Fibroblast of pulmonary artery (primary cell): ENCODE measurements around the gene DYDC1.
A peak's percentile ranks its signal among the peaks of the same experiment; 100 is the strongest.

Experiments used
- DNase-seq: peaks from one replicate; pipeline ENCODE4 v3.0.0-alpha.2; 2010; ENCODE audit warnings: low read depth
- H3K4me3 ChIP-seq: replicated peaks from 2 replicates; pipeline ENCODE4 v1.5.1; 2011; ENCODE audit warnings: low read depth, mild to moderate bottlenecking, control low read depth, low read length, moderate library complexity
- CTCF ChIP-seq: IDR thresholded peaks from 2 replicates; pipeline ENCODE4 v1.5.1; 2011; ENCODE audit warnings: mild to moderate bottlenecking, control low read depth, low read length, inconsistent platforms; ENCODE audit errors: missing control alignments

DYDC1 gene

GRCh38 chr10:80356563-80356988, at the start of gene DYDC1, which contains the start of gene DYDC2:
Gene DYDC1 (minus strand): TSS chr10:80356755. CDS start chr10:80352601, 4,154 bp downstream.
Gene DYDC2 (plus strand): TSS chr10:80356781. CDS start chr10:80362444, 5,663 bp downstream.
- DNase-seq, result peak; percentile 11
- peak within 1 kb of the TSS; percentile 25 for H3K4me3 ChIP-seq
- no peak for TF ChIP-seq CTCF

- DNase-seq, result no peak
- no peak for TF ChIP-seq CTCF
- H3K4me3 ChIP-seq, result no peak overlapping the region
Measured at GRCh38 chr10:80406204-80406603, 49.6 kb upstream of the DYDC1 start.

GRCh38 chr10:80405626-80406025, 49.1 kb upstream of the DYDC1 start:
- no peak for TF ChIP-seq CTCF
- no peak for DNase-seq
- no peak overlapping the region for H3K4me3 ChIP-seq

- DNase-seq, result no peak
- no peak overlapping the region for H3K4me3 ChIP-seq
- TF ChIP-seq CTCF, result no peak
Measured at GRCh38 chr10:80405035-80405434, 48.5 kb upstream of the DYDC1 start.

GRCh38 chr10:80400136-80400804, 43.7 kb upstream of the DYDC1 start:
- no peak overlapping the region for H3K4me3 ChIP-seq
- DNase-seq, result no peak
- TF ChIP-seq CTCF, result no peak

- TF ChIP-seq CTCF, result no peak
- no peak overlapping the region for H3K4me3 ChIP-seq
- DNase-seq, result no peak
Measured at GRCh38 chr10:80397014-80397413, 40.5 kb upstream of the DYDC1 start.

- TF ChIP-seq CTCF, result no peak
- no peak for DNase-seq
- no peak overlapping the region for H3K4me3 ChIP-seq
Measured at GRCh38 chr10:80394358-80394916, 37.9 kb upstream of the DYDC1 start.
